RWPE1 (cell line): Measurements from ENCODE around the gene TAGLN.

ENCODE experiments used
- CTCF ChIA-PET: fragments of 350-600 bp; sonication (Branson Sonifier 250); formaldehyde crosslinking; extraction: SDS; loops from one replicate; lab custom pipeline; 2021; lab: Yijun Ruan, JAX
- POLR2A ChIA-PET: fragments of 400-600 bp; formaldehyde crosslinking; extraction: SDS; loops from one replicate; lab custom pipeline; 2020; ENCODE audit warnings: antibody characterized with exemption; ENCODE audit not compliant: low non-redundant PET; lab: Yijun Ruan, JAX
- DNase-seq: peaks from one replicate; pipeline ENCODE4 v3.0.0; 2012; ENCODE audit warnings: low spot score
- H3K27ac ChIP-seq: fragments of 450-650 bp; 2 replicates; pipeline ENCODE4 v1.5.1; 2017
- TF ChIP-seq, protein P1 (sequence below): fragments of 450-650 bp; conservative IDR thresholded peaks from 2 replicates; pipeline ENCODE4 v1.5.1; 2017; ENCODE audit warnings: low read depth, mild to moderate bottlenecking

Gene TAGLN

GRCh38 chr11:117166491-117166890, 32.7 kb upstream of the TAGLN start:
- no peak for DNase-seq
- ChIA-PET CTCF (interaction anchor here (1.1 kb wide), 1 partner anchor 60 kb away, joined by 3 read pairs; no protein-coding TSS in a partner anchor), POLR2A (no interaction called here)
- H3K27ac ChIP-seq: no peak overlapping the region
- TF ChIP-seq, protein P1, sequence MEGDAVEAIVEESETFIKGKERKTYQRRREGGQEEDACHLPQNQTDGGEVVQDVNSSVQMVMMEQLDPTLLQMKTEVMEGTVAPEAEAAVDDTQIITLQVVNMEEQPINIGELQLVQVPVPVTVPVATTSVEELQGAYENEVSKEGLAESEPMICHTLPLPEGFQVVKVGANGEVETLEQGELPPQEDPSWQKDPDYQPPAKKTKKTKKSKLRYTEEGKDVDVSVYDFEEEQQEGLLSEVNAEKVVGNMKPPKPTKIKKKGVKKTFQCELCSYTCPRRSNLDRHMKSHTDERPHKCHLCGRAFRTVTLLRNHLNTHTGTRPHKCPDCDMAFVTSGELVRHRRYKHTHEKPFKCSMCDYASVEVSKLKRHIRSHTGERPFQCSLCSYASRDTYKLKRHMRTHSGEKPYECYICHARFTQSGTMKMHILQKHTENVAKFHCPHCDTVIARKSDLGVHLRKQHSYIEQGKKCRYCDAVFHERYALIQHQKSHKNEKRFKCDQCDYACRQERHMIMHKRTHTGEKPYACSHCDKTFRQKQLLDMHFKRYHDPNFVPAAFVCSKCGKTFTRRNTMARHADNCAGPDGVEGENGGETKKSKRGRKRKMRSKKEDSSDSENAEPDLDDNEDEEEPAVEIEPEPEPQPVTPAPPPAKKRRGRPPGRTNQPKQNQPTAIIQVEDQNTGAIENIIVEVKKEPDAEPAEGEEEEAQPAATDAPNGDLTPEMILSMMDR: no peak

DNA sequence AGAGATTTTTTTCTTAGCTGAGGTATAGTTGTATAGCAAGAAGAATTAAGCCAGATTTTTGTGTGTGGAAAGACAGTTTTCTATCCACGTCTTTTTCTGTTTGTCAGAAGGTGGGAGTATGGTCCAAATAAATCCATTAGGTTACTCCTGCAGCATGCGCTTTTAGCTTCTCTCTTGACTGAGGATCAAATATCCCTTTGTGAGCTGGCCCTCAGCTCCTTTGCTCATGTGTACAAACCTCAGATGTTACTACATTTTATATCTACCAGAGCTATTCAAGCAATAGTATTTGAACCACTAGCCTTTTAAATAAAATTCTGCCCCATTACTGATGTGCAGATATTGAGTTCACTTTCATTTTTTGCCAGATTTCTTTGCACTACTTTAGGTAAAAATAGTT, 29.4 kb upstream of the TAGLN start:
- no peak overlapping the region for H3K27ac ChIP-seq
- ChIA-PET POLR2A (interaction anchor here (0.6 kb wide), 2 partner anchors 9 to 386 kb away, joined by 5 to 12 read pairs; partner anchors contain the start of gene SIDT2), CTCF (no interaction called here)
- TF ChIP-seq, protein P1: no peak
- DNase-seq: no peak

DNA sequence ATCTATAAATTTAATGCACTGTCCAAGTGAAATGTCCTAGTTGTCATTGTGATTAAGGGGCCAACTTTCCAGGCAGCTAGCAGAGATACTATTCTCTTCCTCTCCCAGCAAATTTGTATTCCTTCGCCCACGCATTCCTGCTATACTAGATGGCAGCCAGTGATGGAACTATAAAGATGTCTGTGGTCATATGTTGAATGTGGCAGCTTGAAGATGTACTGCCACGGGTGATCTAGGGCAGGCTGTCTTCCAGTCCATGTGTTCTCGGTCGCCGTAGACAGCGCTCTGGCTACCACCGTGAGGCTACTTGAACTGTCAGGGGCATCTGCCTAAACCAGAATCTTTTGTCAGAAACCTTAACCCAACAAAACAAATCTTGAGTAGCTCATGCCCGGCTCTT, 29.0 kb upstream of the TAGLN start:
- POLR2A ChIA-PET: interaction anchor here (0.6 kb wide), 2 partner anchors 8 to 386 kb away, joined by 5 to 12 read pairs; partner anchors contain the start of gene SIDT2

GRCh38 chr11:117171007-117171403, 28.2 kb upstream of the TAGLN start:
- CTCF ChIA-PET: no interaction called here
- no peak overlapping the region for H3K27ac ChIP-seq

More for the DNA sequence above, 29.0 kb upstream of the TAGLN start:
- H3K27ac ChIP-seq: no peak overlapping the region
- CTCF ChIA-PET: no interaction called here
- no peak for DNase-seq
- TF ChIP-seq, protein P1: no peak

DNA sequence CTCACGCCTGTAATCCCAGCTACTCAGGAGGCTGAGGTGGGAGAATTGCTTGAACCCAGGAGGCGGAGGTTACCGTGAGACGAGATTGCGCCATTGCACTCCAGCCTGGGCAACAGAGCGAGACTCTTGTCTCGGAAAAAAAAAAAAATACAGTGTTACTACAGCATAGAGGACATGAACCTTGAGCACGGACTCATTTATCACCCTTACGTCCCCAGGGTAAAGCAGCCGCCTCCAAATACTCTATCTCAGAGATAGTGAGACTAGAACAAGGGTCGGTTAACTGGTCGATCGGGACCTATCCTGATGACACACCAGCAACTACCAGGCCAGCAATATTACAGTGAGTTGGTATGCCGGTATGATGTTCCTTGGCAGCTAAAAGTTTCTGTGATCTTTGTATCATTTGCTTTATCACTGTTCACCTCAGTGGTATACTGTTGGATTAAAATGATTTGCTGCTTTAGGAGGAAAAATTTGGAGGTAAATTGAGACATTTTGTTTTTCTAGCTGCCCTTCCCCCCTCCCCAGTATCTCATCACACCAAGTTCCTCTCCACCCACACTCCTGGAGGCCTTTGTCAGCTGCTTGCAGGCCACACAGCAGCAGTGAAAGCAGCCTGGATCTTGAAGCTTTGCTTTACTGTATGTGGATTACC, 27.6 kb upstream of the TAGLN start:
- H3K27ac ChIP-seq: no peak overlapping the region
- TF ChIP-seq, protein P1: no peak
- ChIA-PET POLR2A (interaction anchor here (0.6 kb wide), 1 partner anchor 8 kb away, joined by 3 read pairs; no protein-coding TSS in a partner anchor), CTCF (interaction anchor here (0.6 to 1.3 kb wide), 2 partner anchors 28 to 439 kb away, joined by 4 read pairs; partner anchors contain the start of gene PAFAH1B2)
- no peak for DNase-seq

More at GRCh38 chr11:117171007-117171403, 28.2 kb upstream of the TAGLN start:
- TF ChIP-seq, protein P1: no peak
- POLR2A ChIA-PET: interaction anchor here (0.6 kb wide), 1 partner anchor 8 kb away, joined by 3 read pairs; no protein-coding TSS in a partner anchor
- no peak for DNase-seq

DNA sequence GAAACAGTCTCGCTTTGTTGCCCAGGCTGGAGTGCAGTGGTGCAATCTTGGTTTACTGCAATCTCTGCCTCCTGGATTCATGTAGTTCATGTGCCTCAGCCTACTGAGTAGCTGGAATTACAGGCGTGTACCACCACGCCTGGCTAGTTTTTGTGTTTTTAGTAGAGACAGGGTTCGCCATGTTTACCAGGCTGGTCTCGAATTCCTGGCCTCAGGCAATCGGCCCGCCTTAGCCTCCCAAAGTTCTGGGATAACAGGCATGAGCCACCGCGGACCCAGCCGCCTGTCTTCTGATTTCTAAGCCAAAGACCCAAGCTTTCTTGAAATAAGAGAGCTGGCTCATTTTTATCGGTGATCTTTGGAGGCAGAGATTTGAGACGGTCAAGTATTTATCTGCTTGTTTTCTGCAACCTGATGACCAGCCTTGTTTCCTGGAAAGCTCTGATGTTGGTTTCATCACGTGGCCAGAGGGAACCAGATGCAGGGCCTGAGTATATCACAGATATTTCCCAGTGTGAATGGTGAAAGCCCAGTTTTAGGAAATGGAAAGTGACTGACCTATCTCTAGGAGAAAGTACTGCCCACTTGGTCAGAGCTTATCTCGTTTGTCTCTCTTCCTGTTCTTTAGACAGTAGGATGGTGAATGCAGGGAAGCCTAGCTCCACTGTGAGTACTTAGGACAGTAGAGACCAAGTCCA, 26.3 kb upstream of the TAGLN start:
- H3K27ac ChIP-seq: peak overlapping the region; percentile 29; the same call in 1 of the 2 replicates
- CTCF ChIA-PET: interaction anchor here (0.9 to 1.3 kb wide), 3 partner anchors 14 to 29 kb away, joined by 4 to 6 read pairs (median 4); partner anchors contain the start of gene PAFAH1B2
- POLR2A ChIA-PET: no interaction called here
- TF ChIP-seq, protein P1: no peak
- DNase-seq: no peak
